ENCODE data around the gene SLC2A5. TPM values are rescaled to one million over a fixed set of nuclear protein-coding genes. Genes with fewer than 3 reads are reported as not detected.

The SLC2A5 gene
- total and polyA plus RNA-seq, 9 of the 15 experiments (the other 6 are each of a cell fraction or from before 2014, with no cell fraction given), result 0.08 TPM; not detected in 8

DNA sequence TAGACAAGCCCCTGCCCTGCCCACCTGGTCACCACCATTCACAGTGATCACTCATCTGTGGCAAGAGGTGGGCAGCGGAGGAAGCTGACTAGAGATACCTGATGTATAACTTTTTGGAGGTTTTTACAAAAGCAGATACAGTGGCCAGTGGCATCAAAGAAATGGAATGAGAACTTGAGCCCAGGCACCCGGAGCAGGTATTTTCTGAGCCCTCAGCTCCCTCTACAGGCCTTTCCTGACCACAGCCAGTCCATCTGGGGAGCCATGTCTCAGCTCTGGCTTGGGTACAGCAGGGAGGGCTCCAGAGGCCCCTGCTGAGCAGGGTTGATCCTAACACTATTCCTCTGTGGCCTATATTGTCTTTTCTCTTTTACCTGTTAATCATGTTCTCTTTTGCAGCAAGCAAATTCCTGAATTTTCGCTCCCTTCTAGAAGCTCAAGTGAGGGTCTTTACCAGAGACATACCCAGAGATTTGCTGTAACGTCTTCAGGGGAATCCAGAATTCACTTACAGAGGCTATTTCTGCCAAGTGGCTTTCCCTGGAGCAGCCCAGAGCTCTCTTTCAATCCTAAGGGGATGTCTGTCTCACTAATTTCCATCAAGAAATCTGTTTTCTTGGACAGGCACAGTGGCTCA is 32.2 kb upstream of the SLC2A5 start (continued):
- TF ChIP-seq, protein P1, sequence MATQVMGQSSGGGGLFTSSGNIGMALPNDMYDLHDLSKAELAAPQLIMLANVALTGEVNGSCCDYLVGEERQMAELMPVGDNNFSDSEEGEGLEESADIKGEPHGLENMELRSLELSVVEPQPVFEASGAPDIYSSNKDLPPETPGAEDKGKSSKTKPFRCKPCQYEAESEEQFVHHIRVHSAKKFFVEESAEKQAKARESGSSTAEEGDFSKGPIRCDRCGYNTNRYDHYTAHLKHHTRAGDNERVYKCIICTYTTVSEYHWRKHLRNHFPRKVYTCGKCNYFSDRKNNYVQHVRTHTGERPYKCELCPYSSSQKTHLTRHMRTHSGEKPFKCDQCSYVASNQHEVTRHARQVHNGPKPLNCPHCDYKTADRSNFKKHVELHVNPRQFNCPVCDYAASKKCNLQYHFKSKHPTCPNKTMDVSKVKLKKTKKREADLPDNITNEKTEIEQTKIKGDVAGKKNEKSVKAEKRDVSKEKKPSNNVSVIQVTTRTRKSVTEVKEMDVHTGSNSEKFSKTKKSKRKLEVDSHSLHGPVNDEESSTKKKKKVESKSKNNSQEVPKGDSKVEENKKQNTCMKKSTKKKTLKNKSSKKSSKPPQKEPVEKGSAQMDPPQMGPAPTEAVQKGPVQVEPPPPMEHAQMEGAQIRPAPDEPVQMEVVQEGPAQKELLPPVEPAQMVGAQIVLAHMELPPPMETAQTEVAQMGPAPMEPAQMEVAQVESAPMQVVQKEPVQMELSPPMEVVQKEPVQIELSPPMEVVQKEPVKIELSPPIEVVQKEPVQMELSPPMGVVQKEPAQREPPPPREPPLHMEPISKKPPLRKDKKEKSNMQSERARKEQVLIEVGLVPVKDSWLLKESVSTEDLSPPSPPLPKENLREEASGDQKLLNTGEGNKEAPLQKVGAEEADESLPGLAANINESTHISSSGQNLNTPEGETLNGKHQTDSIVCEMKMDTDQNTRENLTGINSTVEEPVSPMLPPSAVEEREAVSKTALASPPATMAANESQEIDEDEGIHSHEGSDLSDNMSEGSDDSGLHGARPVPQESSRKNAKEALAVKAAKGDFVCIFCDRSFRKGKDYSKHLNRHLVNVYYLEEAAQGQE (IDR thresholded peaks at IDR 0.05; ENCODE audit: borderline replicate concordance), result peak; percentile 57; the same call in 1 of the 2 replicates
- TF ChIP-seq, protein P1 (CRISPR knock-in tag; IDR thresholded peaks at IDR 0.05; ENCODE audit: low read depth), result no peak
- TF ChIP-seq SMC3 (conservative IDR thresholded peaks at IDR 0.05; ENCODE audit: insufficient read depth, low read depth, low read length), result peak; percentile 65
- TF ChIP-seq, protein P2, sequence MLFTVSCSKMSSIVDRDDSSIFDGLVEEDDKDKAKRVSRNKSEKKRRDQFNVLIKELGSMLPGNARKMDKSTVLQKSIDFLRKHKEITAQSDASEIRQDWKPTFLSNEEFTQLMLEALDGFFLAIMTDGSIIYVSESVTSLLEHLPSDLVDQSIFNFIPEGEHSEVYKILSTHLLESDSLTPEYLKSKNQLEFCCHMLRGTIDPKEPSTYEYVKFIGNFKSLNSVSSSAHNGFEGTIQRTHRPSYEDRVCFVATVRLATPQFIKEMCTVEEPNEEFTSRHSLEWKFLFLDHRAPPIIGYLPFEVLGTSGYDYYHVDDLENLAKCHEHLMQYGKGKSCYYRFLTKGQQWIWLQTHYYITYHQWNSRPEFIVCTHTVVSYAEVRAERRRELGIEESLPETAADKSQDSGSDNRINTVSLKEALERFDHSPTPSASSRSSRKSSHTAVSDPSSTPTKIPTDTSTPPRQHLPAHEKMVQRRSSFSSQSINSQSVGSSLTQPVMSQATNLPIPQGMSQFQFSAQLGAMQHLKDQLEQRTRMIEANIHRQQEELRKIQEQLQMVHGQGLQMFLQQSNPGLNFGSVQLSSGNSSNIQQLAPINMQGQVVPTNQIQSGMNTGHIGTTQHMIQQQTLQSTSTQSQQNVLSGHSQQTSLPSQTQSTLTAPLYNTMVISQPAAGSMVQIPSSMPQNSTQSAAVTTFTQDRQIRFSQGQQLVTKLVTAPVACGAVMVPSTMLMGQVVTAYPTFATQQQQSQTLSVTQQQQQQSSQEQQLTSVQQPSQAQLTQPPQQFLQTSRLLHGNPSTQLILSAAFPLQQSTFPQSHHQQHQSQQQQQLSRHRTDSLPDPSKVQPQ (CRISPR knock-in tag; IDR thresholded peaks at IDR 0.05; ENCODE audit: borderline replicate concordance), result no peak
